ENCODE measurements around the gene TNPO3.
"Not testable (repeated sequence)": the region's sequence is repeated elsewhere in the genome, so short reads cannot be mapped to it uniquely, and the experiment has no call there.

TNPO3 gene

DNA sequence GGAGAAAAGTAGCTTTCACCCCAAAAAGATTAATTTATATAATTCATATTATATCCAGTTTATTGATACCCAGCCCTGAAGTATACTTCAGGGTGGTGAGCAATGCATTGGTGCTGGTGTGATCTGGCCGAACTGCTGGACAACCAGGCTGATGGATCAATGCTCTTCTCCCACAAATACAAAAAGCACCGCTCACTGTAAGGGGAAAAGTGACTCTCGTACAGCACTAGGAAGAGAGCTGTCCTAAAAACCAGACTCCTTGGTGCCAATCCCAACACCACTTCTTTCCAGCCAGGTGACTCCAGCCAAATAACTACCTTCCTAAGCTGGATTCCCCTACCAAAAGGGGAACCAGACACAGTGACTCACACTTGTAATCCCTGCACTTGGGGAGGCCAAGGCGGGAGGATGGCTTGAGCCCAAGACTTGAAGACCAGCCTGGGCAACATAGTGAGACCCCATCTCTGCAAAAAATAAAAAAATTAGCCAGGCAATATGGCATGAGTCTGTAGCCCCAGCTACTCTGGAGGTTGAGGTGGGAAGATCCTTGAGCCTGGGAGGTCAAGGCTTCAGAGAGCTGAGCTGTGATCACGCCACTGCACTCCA, 13.1 kb upstream of the TNPO3 start:
- DNase-seq: peak in 1 of 3 donors; percentile 24

DNA sequence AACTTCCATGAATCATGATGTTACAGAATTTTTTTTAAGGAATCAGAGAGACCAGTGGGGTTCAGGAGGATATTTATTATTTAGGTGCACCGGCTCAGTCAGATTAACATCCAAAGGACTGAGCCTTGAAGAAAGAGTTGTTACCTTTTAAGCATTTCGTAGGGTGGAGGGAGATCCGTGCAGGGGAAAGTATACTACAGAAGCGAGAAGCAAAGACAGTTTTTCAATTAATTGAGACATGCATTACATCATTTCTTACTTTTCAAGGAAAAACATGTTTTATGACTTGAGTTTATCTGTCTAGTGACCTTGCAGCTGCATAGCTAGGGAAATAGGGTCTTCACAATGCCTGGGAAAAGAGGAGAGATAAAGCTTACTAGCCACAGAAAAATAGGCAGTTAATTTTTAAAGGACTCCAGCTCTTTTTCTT, 12.2 kb upstream of the TNPO3 start:
- DNase-seq: not testable (repeated sequence)

DNA sequence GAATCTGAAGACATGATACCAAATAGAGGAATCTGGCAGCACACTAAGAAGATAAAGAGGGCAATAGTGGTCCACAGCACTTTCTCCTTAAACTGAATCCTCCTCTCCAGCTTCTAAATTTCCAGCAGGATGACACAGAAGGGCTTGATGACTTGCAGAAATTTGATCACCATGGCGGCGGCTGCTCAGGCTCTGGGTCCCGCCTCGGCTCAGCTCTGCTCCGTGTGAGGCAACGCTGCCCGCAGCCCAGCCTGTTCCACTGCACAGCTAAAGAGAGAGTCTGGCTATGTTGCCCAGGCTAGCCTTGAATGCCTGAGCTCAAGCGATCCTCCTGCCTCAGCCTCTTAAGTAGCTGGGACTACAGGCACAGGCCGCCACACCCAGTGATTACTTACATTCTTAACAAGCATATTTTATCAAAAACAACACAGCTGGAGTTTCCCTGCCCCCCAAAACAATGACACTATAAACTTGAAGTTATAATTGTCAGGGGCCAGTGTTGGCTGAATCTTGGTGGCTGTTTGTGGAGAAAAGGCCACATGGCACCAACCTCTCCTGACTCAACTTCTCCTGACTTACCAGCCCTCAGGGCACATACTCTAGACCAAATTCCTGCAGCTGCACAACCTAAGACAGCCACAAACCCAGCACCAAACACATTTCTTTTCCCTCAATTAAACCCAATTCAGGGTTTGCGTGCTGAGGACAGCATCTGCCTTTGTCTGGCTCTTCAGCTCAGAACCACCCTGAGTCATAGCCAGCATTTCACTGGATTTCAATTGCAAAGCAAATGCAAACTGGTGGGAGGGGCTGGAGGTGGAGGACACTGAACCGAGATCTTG, 11.6 kb upstream of the TNPO3 start:
- DNase-seq: peak; percentile 56 to 65 (median 64)

DNA sequence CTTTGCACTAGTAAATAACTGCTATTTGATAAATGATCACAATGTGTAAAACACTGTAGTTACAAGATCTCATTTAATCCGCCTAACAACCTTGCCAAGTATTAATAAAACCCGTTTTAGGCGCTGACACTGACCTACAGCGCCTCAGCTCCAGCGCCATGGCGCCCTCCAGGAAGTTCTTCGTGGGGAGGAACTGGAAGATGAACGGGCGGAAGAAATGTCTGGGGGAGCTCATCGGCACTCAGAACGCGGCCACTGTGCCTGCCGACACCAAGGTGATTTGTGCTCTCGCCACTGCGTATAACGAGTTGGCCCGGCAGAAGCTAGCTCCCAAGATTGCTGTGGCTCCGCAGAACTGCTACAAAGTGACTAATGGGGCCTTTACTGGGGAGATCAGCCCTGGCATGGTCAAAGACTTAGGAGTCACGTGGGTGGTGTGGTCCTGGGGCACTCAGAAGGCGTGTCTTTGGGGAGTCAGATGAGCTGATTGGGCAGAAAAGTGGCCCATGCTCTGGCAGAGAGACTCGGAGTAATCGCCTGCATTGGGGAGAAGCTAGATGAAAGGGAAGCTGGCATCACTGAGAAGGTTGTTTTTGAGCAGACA, 1.1 kb upstream of the TNPO3 start:
- DNase-seq: peak in 1 of 3 donors; percentile 22

DNA sequence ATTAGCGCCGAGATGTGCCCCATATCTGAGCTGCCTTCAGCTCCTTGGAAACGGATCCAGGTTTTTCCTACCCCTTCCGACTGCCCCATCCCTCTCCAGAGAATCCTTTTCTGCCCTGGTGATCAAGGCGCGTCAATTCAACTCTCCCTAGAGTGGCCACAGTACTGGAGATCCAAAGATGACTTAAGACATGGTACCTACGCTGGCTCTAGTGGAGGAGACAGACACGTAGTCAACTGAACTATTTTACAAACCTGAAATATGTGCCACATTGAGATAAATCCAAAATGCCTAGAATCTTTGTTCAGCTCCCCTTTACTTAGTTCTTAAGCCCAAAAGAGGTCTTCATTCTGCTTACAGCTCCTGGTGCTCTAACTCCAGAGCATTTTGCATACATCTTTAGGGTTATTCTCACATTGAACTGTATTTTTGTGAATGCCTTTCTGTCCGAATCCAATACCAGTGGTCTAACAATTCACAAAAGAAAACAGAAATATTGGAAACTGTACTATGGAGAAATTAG, 444 bp upstream of the TNPO3 start:
- DNase-seq: no peak

DNA sequence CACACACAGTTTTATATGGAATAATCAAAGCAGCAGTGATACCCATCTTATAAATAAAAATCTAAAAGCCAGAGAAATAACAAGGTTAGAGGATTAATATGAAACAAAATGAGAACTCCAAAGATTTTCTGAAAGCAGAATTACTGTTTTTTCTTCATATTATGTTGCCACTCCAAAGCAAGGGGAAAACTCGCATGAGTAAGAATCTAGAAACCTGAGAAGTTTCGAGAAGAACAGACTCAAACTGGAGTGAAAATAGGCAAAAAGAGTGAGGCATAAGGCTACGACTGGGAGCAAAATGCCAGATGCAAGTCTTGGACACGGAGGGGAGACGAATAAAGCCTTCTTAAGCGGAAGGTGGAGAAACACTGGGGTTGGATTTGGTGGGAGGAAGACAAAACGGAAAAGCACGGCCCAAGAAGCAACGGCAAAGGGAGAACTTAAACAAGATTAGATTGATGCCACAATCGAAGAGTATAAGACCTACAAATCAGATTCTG, 923 bp downstream of the TNPO3 start:
- peak in 2 of 3 donors; percentile 27 to 36 for DNase-seq

DNA sequence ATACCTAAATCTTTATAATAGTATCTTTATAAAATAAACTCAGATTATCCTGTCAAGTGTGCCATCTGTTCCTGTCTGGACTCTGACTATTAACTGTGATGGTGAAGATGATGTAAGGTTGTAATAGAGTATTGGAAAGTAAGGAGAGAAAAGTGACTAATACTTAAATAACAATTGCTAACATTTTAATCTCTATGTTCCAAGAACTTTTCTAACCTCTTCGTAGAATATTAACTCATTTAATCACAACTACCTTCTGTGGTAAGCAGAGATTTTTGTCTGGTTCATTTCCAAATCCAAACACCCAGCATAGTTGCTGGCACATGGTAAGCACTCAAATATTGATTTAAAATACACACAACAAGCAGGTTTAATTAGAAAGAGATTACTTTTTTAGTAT, 2.5 kb downstream of the TNPO3 start:
- no peak for DNase-seq

DNA sequence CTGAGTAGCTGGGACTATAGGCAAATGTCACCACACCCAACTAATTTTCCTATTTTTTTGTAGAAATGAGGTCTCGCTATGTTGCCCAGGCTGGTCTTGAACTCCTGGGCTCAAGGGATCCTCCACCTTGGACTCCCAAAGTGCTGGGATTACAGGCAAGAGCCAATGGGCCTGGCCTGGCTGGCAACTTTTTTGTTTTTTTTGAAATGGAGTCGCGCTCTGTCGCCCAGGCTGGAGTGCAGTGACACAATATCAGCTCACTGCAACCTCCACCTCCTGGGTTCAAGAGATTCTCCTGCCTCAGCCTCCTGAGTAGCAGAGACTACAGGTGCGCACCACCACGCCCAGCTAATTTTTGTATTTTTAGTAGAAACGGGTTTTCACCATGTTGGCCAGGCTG, 3.5 kb downstream of the TNPO3 start:
- DNase-seq: not testable (repeated sequence)

DNA sequence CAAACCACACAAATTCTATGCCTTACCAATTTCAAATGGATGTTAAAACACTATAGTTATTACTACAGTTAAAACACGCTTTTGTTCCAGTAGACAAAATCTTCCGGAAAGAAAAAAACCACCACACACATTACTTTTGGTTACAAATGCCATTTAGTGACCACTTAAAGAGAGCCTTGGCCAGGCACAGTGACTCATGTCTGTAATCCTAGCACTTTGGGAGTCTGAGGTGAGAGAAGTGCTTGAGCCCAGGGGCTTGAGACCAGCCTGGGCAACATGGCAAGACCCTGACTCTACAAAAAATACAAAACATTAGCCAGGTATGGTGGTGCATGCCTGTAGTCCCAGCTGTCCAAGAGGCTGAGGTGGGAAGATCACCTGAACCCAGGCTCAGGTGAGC, 7.2 kb downstream of the TNPO3 start:
- no peak for DNase-seq

DNA sequence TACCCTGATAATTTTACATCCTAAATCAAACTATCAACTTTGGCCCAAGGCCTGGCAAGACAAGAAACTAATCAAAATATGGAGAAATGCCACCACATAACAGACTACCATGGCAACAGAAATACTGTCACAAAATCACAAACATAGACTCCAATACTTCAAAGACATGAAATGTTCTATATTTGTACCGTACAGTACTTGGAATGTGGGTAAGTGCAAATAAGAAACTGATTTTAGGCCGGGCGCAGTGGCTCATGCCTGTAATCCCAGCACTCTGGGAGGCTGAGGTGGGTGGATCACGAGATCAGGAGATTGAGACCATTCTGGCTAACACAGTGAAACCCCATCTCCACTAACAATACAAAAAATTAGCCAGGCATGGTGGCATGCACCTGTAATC, 9.2 kb downstream of the TNPO3 start:
- no peak for DNase-seq

DNA sequence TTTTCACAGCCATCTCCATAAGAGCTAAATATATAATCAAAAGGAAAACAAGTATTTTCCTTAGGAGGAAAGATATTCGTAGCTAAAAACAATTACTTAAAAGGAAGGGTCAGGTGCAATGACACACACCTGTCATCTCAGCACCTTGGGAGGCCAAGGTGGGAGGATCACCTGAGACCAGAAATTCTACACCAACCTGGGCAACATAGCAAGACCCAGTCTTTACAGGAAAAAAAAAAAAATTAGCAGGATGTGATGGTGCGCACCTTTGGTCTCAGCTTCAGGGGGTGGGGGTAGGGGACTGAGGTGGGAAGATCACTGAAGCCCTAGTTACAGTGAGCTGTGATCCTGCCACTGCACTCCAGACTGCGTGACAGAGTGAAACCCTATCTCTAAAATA, 11.9 kb downstream of the TNPO3 start:
- no peak for DNase-seq

DNA sequence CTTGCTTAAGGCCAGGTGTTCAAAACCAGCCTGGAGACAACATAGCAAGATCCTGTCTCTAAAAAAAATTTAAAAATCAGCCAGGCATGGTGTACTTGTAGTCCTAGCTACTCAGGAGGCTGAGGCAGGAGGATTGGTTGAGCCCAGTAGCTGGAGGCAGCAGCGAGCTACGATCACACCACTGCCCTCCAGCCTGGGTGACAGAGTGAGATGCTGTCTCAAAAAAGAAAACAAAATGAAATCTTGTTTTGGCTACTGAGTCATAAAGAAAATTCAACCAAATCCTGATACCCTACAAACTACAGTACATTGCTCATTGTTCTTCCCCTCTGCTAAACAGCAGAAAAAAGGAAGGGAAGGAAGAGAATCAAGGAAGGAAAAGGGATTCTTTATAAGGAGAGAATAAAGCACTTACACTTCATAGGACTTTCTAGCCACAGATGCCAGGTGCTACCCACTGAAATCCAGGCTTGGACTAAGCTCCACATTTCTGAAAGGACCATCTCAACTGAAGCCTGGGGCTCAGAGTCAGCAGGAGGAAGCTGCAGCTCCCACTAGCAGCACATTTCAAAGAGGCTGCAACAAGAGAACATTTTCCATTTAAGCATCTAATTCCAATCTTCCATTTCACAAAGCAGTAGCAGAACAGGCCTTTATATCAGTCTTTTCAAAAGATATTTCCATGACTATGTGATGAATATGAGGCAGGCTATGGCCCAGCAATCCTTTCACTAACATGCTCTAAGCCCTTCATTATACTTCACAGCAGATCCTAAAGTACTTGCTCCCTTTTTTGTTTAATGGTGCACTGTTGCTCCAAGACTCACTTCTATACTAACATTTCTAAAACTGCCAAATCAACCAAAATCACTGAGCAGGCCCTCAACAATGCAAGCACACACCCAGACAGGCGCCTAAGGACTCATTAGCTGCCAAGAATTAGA, 13.5 kb downstream of the TNPO3 start:
- peak in 1 of 3 donors; percentile 9 for DNase-seq

DNA sequence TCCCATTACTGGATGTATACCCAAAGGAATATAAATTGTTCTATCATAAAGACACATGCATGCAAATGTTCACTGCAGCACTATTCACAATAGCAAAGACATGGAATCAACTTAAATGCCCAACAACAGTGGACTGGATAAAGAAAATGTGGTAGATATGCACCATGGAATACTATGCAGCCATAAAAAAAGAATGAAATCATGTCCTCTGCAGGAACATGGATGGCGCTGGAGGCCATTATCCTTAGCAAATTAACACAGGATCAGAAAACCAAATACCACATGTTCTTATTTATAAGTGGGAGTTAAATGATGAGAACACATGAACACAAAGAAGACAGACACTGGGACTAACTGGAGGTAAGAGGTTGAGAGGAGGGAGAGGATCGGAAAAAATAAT, 16.4 kb downstream of the TNPO3 start:
- not testable (repeated sequence) for DNase-seq

DNA sequence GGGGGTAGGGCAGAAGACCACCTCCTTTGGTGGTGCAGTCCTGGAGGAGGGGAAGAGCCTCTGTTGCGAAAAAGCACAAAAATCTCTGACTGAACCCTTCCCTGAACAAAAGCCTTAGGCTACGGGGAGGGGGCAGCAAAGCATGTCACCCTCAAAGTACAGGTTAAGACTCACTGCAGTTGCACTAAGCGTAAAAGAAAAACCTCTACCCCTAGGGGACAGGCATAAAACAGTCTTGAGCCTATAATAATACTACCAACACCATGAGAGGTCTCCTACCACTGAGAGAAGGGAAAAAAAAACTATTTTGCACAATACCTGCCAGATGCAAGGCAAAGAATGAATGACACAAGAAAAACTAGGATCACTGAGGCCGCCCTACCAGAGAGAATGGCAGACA, 17.3 kb downstream of the TNPO3 start:
- no peak for DNase-seq

DNA sequence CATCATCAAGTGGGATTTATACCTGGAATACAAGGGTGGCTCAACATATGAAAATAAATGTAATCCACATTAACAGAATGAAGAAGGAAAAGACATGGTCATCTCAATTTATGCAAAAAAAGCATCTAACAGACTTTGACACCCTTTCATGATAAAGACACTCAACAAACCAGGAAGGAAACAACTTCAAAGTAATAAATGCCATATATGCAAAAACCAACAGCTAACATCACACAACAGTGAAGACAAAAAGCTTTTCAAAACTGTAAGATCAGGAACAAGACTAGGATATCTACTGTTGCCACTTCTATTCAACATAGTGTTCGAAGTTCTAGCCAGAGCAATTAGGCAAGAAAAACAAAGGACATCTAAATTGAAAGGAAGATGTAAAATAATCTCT, 22.9 kb downstream of the TNPO3 start:
- DNase-seq: no peak

DNA sequence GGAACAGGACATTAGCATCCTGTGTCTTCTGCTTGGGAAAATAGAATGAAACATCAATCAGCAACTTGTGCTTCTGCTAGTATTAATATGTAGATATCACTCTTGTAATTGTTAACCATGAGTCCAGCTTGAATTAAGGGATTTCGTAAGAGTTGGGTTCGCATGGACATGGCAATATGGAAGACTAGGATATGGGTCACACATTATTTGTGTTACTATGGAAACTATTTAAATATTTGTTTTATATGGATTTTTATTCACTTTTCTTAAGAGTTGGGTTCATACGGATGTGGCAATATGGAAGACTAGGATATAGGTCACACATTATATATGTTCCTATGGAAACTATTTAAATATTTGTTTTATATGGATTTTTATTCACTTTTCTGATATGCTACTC, 24.5 kb downstream of the TNPO3 start:
- no peak for DNase-seq

DNA sequence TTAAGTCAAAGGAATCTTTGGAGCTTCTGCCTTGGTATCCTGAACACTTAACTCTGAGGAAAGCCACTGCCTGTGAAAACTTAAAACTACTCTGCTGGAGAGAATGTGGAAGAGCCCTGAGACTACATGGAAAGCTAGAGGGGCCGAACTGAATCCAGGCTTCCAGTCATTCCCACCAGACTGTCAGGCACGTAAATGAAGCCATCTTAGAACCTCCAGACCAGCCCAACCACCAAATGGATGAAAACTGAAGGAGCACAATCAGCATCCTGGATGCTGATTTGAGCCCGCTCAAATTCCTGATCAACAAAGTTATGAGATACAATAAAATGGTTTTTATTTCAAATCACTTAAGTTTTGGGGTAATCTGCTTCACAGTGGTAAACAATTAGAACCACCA, 30.8 kb downstream of the TNPO3 start:
- no peak for DNase-seq

DNA sequence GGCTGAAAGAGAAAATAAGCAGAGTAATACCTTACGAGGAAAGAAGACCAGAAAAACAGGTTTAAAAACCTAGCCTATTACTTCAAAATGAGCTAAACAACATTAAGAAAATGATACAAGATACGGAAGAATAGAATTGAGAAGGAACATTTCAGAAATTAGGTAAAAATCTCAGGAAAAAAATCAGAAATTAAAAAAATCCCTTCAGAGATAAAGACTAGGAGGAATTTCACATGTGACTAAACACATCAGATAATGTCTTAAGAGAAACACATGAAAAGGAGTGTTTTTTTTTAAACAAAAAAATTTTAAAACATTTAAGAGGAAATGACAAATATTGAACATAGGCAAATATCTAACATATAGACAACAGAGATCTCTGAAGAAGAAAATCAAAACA, 33.3 kb downstream of the TNPO3 start:
- DNase-seq: no peak

DNA sequence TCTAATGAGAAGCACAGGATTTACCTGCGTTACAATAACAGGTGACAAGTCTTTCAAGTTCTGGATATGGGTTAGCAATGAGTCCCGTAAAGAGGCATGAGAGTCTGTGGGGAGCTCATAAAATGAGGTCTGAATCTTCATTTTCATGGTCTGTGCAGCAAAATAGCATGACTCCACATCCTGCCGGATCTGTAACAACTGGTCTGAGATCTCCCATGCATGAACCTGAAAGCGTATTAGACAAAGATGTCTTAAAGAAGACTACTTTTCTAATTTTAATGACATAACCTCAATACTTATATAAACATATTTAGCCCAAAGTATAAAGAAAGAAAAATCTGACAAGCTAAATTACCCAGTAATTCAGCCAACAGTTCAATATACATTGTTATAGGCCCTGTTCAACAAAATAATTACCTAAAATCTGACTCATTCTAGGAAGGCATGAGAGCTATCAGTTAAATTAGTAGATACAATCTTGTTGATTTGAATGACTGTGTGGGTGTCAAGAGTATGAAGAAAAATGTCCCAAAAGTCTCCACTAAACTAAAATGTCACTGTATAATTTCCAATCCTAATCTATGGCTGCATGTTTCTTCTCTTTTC, 36.9 kb downstream of the TNPO3 start:
- no peak for DNase-seq

DNA sequence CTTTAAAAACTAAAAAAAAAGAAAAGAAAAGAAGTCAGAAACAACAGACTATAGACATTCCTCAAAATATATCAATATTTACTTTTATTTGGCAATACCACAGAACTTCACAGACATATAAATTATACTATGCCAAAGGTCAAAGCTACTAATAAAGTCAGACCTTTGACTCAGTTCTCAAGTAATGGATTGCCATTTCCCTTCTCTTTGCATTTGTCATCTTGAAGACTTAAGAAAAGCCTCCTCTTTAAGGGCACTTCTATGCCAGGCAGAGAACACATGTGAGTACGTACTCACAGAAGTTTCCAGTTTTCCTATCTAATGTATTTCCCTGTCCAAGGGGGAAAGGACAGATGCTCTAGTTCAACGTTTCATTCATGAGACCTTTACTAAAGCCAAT, 37.6 kb downstream of the TNPO3 start:
- peak in 1 of 3 donors; percentile 10 for DNase-seq

DNA sequence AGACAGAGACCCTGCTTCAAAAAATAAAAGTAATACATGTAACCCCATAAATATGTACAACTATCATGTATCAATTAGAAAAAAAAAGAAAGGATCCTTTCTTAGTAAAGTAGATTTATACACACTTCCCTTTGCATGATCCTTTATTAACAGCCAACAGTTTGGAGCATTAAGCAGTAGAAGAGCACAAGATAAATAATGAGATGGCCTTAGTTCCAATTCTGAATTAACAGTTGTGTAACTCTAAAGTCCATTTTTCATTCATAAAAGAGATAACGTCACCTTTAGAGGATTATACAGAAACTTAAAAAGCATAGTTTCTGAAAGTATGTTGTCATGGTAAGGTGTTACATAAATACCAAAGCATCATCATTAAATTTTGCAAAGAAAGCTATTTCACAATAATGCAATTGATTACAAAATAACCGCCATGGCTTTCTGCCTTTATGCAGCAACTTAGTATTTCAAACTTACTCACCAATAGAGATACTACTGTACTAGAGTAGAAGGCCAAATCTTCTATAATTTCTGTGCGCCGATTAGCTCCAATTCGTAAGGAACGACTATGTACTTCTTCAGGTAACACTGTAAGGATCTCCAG, 40.3 kb downstream of the TNPO3 start:
- peak; percentile 32 to 74 (median 72) for DNase-seq

All from suppressor macrophage treated with lipopolysaccharide for 1 hour (primary cell).